ENCODE measurements around the gene NAPSA.

The NAPSA gene

DNA sequence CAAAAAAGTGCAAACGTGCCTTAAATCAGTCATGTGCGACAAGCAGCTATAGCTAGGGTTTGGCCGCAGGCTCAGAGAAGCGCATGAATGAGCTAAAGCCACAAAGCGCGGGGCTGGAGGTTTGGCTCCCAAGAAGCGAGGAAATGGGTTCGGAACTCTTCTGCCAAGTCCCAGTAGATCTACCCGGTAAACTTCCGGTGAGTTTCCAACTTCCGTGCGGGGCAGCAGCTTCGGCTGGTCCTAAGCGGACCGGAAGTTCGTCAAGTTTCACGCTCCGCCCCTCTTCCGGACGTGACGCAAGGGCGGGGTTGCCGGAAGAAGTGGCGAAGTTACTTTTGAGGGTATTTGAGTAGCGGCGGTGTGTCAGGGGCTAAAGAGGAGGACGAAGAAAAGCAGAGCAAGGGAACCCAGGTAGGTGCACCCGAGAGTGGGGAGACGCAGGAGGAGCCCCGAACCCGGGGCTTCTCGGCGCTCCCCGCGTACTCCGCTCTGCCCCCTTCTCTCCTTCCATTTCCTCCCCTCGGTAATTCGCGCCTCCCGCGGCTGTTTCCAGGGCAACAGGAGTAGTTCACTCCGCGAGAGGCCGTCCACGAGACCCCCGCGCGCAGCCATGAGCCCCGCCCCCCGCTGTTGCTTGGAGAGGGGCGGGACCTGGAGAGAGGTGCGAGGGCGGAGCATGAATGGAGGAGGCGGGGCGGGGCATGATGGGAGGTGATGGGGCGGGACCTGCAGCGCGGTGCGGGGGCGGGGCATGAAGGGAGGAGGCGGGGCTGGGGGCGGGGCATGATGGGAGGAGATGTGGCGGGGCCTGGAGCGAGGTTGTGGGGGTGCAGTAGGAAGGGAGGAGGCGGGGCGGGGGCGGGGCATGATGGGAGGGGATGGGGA is 11.0 kb upstream of the NAPSA start, which contains the start of gene NR1H2:
Gene NR1H2, plus strand, starts transcription at position 292 of the 885 bp plus-strand sequence. CDS start 1,149 bp downstream, outside the sequence.
- Histone ChIP-seq H3K36me3 (ENCODE audit: control insufficient read depth in 1 of 2, insufficient read depth in 2 of 2, low read length in 2 of 2) (peaks cover 31 to 44% of the 10 kb centered on the region in 2 donors), H3K4me1 (ENCODE audit: control insufficient read depth in 1 of 2, insufficient read depth in 2 of 2, low read length in 2 of 2) (peaks cover 0 to 18% of the 10 kb centered on the region in 2 donors), H3K27ac (ENCODE audit: low read length) (peak within 1 kb of the TSS; percentile 93), H3K9me3 (ENCODE audit: control insufficient read depth in 1 of 2, low read length in 2 of 2) (no peaks in the 10 kb centered on the region), H3K4me3 (ENCODE audit: low read depth in 1 of 2, low read length in 2 of 2) (peak within 1 kb of the TSS; percentile 75 to 86), H3K27me3 (ENCODE audit: low read depth, low read length) (no peaks in the 10 kb centered on the region)

- Histone ChIP-seq H3K4me3 (ENCODE audit: low read depth in 1 of 2, low read length in 2 of 2) (no peak overlapping the region), H3K9me3 (ENCODE audit: control insufficient read depth in 1 of 2, low read length in 2 of 2) (no peaks in the 10 kb centered on the region), H3K36me3 (ENCODE audit: control insufficient read depth in 1 of 2, insufficient read depth in 2 of 2, low read length in 2 of 2) (peaks cover 0 to 3% of the 10 kb centered on the region in 2 donors), H3K27me3 (ENCODE audit: low read depth, low read length) (no peaks in the 10 kb centered on the region), H3K4me1 (ENCODE audit: control insufficient read depth in 1 of 2, insufficient read depth in 2 of 2, low read length in 2 of 2) (peaks cover 0 to under 1% of the 10 kb centered on the region in 2 donors), H3K27ac (ENCODE audit: low read length) (no peak overlapping the region)
Measured at GRCh38 chr19:50371914-50372475, 6.6 kb upstream of the NAPSA start.

- Histone ChIP-seq H3K4me1 (ENCODE audit: control insufficient read depth in 1 of 2, insufficient read depth in 2 of 2, low read length in 2 of 2) (no peaks in the 10 kb centered on the region), H3K4me3 (ENCODE audit: low read depth in 1 of 2, low read length in 2 of 2) (peak overlapping the region; percentile 86 to 90), H3K27me3 (ENCODE audit: low read depth, low read length) (no peaks in the 10 kb centered on the region), H3K36me3 (ENCODE audit: control insufficient read depth in 1 of 2, insufficient read depth in 2 of 2, low read length in 2 of 2) (no peaks in the 10 kb centered on the region), H3K9me3 (ENCODE audit: control insufficient read depth in 1 of 2, low read length in 2 of 2) (no peaks in the 10 kb centered on the region), H3K27ac (ENCODE audit: low read length) (peak overlapping the region; percentile 67)
Measured at GRCh38 chr19:50368649-50369570, 3.5 kb upstream of the NAPSA start.

- no peak overlapping the region for H3K27ac ChIP-seq (ENCODE audit: low read length)
- no peaks in the 10 kb centered on the region for H3K27me3 ChIP-seq (ENCODE audit: low read depth, low read length)
- H3K4me3 ChIP-seq (ENCODE audit: low read depth in 1 of 2, low read length in 2 of 2): no peak overlapping the region
- no peaks in the 10 kb centered on the region for H3K9me3 ChIP-seq (ENCODE audit: control insufficient read depth in 1 of 2, low read length in 2 of 2)
- peaks cover 0 to 2% of the 10 kb centered on the region in 2 donors for H3K4me1 ChIP-seq (ENCODE audit: control insufficient read depth in 1 of 2, insufficient read depth in 2 of 2, low read length in 2 of 2)
- no peaks in the 10 kb centered on the region for H3K36me3 ChIP-seq (ENCODE audit: control insufficient read depth in 1 of 2, insufficient read depth in 2 of 2, low read length in 2 of 2)
Measured at GRCh38 chr19:50362656-50363424, 2.6 kb downstream of the NAPSA start.

DNA sequence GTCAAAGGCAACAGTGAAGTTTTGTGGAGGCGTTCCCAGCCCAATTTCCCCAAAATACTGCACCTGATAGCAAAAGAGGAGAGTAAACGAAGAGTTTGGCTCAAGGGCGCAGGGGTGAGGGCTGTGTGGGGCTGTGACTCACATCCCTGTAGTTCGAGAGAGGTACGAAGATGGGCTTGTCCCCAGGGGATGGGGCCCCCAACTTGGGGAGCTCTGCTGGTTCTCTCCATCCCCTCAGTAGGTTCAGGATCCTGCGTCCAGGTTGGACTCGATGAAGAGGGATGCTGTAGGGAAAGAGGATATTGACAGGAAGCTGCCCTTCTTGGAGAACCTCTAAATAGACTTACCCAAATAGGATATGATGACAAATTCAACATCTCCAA is 3.4 kb downstream of the NAPSA start:
- Histone ChIP-seq H3K27ac (ENCODE audit: low read length) (no peak overlapping the region), H3K27me3 (ENCODE audit: low read depth, low read length) (no peaks in the 10 kb centered on the region), H3K4me3 (ENCODE audit: low read depth in 1 of 2, low read length in 2 of 2) (no peak overlapping the region), H3K36me3 (ENCODE audit: control insufficient read depth in 1 of 2, insufficient read depth in 2 of 2, low read length in 2 of 2) (no peaks in the 10 kb centered on the region), H3K4me1 (ENCODE audit: control insufficient read depth in 1 of 2, insufficient read depth in 2 of 2, low read length in 2 of 2) (peaks cover 0 to 2% of the 10 kb centered on the region in 2 donors), H3K9me3 (ENCODE audit: control insufficient read depth in 1 of 2, low read length in 2 of 2) (no peaks in the 10 kb centered on the region)

DNA sequence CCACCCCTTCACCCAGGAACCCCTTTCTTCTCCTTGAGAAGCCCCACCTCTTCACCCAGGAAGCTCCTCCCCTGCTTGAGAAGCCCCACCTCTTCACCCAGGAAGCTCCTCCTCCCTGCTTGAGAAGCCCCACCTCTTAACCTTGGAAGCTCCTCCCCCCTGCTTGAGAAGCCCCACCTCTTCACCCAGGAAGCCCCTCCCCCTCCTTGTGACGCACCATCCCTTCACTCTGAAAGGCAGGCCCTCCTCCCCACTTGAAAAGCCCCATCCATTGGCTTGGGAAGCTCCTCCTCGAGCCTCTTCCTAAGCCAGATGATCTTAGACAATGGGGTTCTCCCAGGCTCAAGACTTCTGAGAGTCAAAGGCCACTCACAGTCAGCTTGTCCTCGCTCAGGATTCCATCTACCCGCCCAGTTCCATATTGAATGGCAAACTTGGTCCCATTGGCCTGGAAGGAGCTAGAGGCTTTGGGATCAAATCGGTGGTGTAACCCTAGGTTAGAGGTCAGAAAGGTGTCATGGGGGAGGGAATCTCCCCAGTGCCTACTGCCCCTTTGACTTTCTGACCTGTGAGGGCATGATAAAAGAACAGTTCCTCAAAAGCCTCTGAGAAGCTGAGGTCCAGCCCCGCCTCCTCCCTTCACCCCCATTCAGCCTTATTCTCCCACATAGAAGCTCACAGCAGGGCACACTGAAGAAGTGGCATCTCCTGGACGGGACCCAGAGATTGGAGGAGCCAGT is 4.0 kb downstream of the NAPSA start:
- Histone ChIP-seq H3K4me1 (ENCODE audit: control insufficient read depth in 1 of 2, insufficient read depth in 2 of 2, low read length in 2 of 2) (peaks cover 0 to 2% of the 10 kb centered on the region in 2 donors), H3K9me3 (ENCODE audit: control insufficient read depth in 1 of 2, low read length in 2 of 2) (no peaks in the 10 kb centered on the region), H3K36me3 (ENCODE audit: control insufficient read depth in 1 of 2, insufficient read depth in 2 of 2, low read length in 2 of 2) (no peaks in the 10 kb centered on the region), H3K27me3 (ENCODE audit: low read depth, low read length) (no peaks in the 10 kb centered on the region), H3K27ac (ENCODE audit: low read length) (no peak overlapping the region), H3K4me3 (ENCODE audit: low read depth in 1 of 2, low read length in 2 of 2) (no peak overlapping the region)

DNA sequence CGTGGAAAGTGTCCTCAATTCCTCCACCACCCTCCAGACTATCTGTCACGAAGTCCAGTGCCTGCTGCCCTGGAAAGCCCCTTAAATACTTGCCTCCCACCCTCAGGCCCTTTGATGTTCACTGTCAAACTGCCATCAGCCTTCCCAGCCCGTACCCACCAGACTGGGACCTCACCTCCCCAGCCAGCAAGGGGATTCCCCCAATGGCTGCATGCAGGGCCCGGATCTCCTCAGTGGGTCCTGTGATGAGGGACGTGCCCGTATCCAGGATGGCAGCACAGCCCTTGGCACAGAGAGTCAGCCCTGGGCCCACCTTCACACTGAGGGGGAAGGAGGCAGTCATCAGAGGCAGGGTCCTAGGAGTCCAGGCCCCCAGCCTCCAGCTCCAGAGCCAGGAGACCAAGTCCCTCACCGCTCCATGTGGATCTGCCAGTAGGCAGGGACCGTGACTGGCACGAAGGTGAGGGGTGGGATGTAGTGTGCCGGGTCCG is 6.1 kb downstream of the NAPSA start:
- peaks cover 0 to 2% of the 10 kb centered on the region in 2 donors for H3K4me1 ChIP-seq (ENCODE audit: control insufficient read depth in 1 of 2, insufficient read depth in 2 of 2, low read length in 2 of 2)
- no peak overlapping the region for H3K27ac ChIP-seq (ENCODE audit: low read length)
- no peaks in the 10 kb centered on the region for H3K27me3 ChIP-seq (ENCODE audit: low read depth, low read length)
- H3K36me3 ChIP-seq (ENCODE audit: control insufficient read depth in 1 of 2, insufficient read depth in 2 of 2, low read length in 2 of 2): no peaks in the 10 kb centered on the region
- no peaks in the 10 kb centered on the region for H3K9me3 ChIP-seq (ENCODE audit: control insufficient read depth in 1 of 2, low read length in 2 of 2)
- no peak overlapping the region for H3K4me3 ChIP-seq (ENCODE audit: low read depth in 1 of 2, low read length in 2 of 2)

DNA sequence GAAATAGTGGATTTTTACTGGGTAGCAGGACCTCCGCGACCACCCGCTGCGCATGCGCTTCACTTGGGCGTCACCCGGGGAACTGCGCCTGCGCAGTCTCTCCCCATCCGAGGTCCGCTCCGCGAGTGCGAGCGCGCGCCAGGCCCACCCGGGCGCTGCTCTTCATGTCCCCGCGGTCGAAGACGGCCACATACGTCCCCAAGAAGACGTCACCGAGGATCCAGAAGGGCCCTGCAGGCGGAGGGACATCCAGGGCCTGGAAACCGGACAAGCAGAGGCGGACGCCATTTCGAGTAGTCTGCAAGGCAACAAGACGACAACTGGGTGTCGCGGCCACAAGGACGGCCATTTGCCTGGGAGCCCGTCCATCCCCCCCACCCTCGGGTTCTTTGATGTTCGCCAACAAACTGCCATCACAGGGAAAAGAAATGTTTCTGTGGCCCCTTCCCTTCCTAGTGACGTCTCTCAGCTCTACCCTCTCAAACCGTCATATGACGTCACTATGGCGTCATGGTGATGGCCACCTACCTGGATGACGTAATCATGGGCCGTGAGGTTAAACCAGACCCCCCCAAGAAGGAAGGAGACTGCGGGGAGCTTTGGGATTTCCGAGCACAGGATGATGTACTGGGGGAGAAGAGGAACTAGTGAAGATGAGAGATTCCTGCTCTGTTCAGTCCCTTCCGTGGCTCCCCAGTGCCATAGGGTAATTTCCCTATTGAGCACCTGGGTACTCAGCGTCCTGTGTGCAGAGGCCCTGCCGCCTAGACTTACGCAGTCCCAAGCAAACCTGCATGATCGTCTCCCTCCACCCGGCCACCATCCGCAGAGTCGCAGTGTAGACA is 6.7 kb downstream of the NAPSA start:
- no peaks in the 10 kb centered on the region for H3K36me3 ChIP-seq (ENCODE audit: control insufficient read depth in 1 of 2, insufficient read depth in 2 of 2, low read length in 2 of 2)
- H3K27ac ChIP-seq (ENCODE audit: low read length): no peak overlapping the region
- H3K4me1 ChIP-seq (ENCODE audit: control insufficient read depth in 1 of 2, insufficient read depth in 2 of 2, low read length in 2 of 2): peaks cover 0 to 2% of the 10 kb centered on the region in 2 donors
- no peaks in the 10 kb centered on the region for H3K9me3 ChIP-seq (ENCODE audit: control insufficient read depth in 1 of 2, low read length in 2 of 2)
- H3K27me3 ChIP-seq (ENCODE audit: low read depth, low read length): no peaks in the 10 kb centered on the region
- H3K4me3 ChIP-seq (ENCODE audit: low read depth in 1 of 2, low read length in 2 of 2): peak overlapping the region; percentile 59 to 63

DNA sequence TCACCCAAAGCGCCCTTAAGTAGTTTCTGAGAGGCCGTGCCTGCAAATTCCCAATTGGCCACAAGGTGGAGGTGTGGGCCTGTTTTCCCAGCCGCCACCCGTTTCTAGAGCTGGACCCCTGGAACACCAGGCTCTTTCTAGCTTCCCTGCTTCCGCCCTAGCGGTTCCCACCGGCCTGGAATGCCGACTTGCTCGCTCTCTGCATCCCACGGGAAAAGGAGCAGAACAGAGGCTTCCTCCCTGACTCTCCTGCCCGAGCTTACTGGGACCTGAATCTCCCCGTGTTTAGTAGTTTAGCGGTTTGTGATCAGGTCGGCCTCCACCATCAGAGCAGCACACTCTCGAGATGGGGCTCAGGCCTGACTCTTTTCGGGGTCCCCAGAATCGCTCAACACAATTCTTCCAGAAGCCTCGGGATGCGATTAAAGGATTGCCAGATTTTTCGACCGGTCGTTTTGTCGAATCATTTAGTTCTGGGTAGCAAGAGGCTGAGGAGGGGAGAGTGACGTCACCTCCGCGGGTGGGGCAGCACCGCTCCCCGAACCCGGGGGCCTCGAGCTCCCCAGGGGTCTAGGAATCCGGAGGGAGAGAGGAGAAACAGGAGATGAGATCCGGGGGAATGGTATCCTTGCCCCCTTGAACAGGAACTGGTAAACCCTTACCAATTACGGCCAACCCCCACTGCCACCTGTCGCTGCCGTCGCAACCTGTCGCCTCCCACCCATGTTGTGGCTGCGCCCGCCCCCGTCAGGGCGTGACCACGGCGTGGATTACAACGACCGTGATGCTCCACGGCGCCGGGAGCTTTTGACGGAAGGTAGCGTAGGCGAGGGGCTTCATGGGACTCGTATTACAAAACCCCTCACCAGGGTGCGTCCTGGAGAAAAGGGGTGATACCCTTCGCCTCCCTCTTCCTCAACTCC is 8.0 kb downstream of the NAPSA start:
- H3K36me3 ChIP-seq (ENCODE audit: control insufficient read depth in 1 of 2, insufficient read depth in 2 of 2, low read length in 2 of 2): no peaks in the 10 kb centered on the region
- H3K4me3 ChIP-seq (ENCODE audit: low read depth in 1 of 2, low read length in 2 of 2): peak overlapping the region; percentile 63 to 76
- H3K4me1 ChIP-seq (ENCODE audit: control insufficient read depth in 1 of 2, insufficient read depth in 2 of 2, low read length in 2 of 2): peaks cover 0 to 2% of the 10 kb centered on the region in 2 donors
- no peaks in the 10 kb centered on the region for H3K27me3 ChIP-seq (ENCODE audit: low read depth, low read length)
- peak overlapping the region; percentile 87 for H3K27ac ChIP-seq (ENCODE audit: low read length)
- H3K9me3 ChIP-seq (ENCODE audit: control insufficient read depth in 1 of 2, low read length in 2 of 2): no peaks in the 10 kb centered on the region

All from muscle layer of duodenum (tissue), 2 donors.